ENCODE data around the gene MTA3.

MTA3 gene

GRCh38 chr2:42791606-42792005 lies 223.2 kb downstream of the MTA3 start:
- DNase-seq = no peak

- peak; percentile 65 for DNase-seq
Observed at GRCh38 chr2:42792087-42792582, 223.7 kb downstream of the MTA3 start.

DNA sequence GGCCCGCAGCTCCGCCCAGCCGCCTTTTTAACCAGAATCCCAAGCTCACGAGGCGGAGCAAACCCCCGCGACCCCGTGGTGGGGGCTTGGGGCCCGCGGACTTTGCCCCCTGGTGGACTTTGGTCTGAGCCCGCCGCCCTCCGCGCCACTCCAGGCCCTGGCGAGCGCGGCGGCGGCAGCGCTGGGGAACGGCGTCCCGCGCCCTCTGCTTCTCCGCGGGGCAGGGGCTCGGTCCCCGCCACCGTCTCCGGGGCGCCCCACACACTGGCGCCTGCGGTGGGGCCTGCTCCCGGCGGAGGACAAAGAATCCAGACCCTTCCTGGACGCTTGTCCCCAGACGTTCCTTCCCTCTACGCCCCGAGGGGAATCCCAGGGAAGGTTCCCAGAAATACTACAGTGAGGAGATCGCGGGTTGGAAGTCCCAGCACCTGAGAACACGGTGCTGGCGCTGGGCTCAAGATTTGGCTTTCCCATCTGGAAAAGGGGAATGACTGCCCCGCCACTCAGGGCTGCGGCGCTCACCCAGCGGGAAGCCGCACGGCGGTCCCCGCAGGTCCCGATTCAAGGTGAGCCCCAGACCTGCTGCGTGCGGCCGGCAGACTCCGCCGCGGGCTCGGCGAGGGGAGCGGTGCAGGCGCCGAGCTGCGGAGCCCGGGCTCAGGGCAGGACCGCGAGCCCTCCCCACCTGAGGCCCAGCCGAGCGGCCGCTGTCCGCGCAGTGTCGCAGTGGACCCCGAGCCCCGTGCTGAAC lies 224.3 kb downstream of the MTA3 start, which contains the start of gene HAAO:
TSS of gene HAAO (minus strand) at position 1 of the 751 bp plus-strand sequence. CDS start 47 bp downstream, outside the sequence.
- peak; percentile 45 for DNase-seq

DNA sequence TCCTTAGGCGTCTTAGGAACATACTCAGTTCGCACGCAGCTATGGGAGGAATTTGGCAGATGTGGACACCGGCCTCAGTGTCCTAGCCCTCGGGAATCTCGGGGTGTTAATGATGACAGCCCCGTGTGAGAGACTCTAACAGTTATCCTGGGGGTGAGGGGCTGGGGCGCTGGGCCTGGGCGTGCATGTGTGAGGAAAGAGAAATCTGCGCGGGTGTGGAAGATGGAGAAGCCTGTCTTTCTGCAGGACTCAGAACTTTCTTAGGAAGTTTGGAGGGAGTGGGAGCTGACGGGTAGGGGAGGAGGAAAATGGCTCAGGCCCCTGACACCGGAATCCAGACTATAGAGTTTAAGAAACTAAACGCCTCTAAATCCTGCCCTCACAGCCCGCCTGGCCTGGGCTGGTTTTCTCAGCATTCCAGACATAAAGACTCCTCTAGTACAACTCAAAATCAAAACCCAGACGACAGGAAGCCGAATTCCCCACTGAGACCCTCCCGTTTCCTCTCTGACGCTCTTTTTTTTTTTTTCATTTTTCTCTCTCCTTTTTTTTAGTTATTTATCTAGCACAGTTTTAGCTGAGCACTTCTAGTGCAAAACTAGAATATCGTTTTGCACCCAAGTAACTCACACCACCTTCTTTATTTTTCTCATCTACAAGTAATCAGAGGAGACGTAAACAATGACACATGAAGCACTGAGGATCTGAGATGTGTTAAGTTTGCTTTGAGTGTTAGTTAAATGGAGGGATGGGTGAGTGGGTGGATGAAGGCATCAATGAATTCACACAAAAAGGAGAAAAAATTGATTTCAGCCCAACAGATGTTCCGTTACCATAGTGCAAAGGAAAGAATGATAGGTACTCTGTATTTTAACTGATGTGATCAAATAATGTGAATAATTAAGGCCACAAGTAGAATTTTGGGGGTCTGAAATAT lies 225.2 kb downstream of the MTA3 start:
- DNase-seq = no peak

DNA sequence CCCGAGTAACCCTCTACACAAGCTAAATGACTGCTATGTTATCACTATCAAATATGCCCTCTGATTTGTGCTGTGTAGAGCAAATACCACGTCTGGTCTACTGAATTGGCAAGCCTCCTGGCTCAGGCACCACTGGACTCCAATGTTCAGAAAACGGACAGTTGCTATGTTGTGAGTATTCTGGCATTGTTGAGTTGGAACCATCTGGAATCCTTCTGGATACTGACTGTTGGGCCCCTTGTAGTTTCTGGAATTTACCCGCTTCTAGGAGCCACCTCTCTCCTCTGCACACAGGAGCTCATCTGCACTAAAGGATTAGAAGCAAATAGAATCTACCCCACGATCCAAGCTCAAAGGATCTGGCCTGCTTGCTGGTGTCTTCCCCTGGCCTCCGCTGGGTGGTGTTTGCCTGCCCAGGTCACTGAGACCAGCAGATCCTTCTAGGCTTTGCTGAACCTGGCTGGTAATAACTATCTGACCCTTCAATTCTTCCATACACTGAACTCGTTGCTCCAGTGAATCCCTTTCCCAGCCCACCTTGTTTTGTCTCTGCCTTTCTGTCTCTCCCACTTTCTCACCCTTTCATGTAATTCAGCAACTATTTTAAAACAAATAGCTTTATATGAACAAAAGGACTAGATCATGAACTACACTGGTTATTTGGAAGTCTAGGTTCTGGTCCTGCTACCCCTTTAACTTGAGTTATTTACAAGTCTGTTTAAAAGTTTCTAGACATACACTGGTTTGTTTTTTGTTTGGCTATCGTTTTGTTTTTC lies 226.0 kb downstream of the MTA3 start:
- DNase-seq = no peak

GRCh38 chr2:42795275-42795674 lies 226.8 kb downstream of the MTA3 start:
- no peak for DNase-seq

GRCh38 chr2:42795841-42796301 lies 227.4 kb downstream of the MTA3 start:
- peak; percentile 31 for DNase-seq

- DNase-seq = no peak
Observed at GRCh38 chr2:42796427-42797248, 228.2 kb downstream of the MTA3 start.

DNA sequence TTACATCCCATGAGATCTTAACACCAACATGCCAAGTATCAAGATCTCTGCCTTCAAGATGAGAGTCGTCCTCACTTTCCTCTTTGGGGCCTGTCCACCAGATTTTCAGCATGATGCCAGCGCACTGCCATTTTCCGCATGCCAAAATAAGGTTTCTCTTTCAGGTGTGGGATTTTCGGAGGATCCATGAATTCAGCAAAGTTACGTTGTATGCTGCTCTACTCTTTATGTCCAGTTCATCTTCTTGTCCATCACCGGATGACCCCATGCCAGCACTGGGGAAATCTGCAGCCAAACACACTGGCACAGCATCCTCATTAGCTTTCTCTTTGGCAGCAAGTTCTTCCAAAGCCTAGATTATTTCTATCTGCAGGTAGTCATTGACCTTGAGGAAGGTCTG lies 228.8 kb downstream of the MTA3 start:
- DNase-seq = no peak

DNA sequence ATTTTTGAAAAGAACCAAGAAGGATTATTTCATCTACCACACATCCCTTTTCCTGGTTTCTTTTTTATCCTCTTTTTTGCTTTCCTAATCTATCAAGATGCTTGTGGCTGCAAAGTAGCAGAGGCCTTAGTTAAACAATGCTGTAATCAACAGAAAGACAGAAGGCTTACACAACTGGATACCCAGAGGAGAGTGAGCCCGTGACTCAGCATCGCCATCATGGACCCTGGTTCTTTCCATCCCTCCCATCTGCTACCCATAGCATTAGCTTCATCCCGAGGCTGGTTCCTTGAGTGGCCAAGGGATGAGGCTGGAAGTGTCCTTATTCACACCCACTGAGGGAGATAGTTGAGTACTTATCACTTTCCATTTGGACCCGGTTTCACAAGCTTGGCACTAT lies 231.4 kb downstream of the MTA3 start:
- no peak for DNase-seq

DNA sequence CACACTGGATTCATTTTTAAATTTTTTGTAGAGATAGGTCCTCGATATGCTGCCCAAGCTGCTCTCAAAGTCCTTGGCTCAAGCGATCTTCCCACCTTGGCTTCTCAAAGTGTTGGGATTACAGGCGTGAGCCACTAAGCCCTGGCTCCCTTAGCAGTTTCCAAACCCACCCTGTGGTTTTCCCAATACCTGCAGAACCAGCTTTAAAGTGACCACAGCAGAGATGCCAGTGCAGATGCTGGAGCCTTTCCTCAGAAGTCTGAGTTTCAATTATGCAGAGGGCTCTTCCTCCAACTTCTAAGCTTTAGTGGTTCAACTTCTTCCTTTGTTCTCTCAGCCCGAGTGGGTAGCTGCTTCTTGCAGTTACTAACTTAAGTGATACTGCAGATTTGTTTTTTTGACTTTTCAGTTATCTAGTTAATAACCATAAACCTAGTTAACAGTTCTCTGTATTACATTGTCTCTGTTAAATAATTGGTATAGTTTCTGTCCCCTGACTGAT lies 232.1 kb downstream of the MTA3 start:
- DNase-seq = no peak

GRCh38 chr2:42800981-42801380 lies 232.5 kb downstream of the MTA3 start:
- DNase-seq = no peak

DNA sequence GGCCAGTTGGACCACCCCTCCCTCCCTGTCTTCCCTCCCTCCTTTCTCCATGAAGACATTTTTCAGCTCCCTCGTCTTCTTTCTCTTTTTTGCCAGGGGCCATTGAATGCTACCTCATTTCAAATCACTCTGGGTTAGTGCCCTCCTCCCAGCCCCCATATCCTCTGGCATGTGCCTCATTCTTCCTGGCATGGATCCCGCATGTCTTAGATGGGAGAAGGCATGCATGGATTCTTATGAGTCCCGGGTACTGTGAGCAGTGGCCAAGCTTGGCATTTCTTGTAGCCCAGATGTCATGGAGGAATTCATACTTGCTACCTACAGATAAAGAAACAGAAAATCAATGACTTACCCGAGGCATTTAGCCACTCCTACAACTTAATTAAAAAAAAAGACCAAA lies 232.9 kb downstream of the MTA3 start:
- DNase-seq = no peak

DNA sequence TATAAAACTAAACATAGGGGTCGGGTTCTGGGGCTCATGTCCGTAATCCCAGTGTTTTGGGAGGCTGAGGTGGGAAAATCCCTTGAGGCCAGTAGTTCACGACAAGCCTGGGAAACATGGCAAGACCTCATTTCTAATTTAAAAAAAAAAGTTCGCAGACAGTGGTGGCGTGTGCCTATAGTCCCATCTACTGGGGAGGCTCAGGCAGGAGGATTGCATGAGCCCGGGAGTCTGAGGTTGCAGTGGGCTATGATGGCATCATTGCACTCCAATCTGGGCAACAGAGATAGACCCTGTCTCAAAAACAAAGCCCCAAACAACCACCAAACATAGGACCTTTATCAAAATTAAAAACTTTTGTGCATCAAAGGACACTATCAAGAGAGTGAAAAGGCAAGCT lies 233.7 kb downstream of the MTA3 start:
- no peak for DNase-seq

DNA sequence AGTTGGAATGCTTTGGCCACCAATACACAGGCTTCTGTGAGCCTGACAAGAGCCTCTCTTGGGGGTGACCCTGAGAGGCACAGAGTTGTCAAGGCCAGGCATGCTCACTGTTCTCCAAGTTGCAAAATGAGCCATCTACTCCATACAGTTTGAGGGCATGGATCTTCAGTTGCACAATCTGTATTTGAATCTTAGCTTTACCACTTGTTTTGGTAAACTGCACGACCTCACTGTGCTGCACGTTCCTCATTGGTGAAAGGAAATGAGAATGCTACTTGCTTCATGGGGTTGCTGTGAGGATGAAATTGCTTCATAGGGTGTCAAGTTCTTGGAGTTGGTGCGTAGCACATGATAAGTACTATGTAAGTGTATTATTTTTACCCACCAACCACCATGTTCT lies 235.9 kb downstream of the MTA3 start:
- DNase-seq = peak; percentile 87

- no peak for DNase-seq
Observed at GRCh38 chr2:42804891-42805290, 236.5 kb downstream of the MTA3 start.

Measured in inflammatory macrophage treated with lipopolysaccharide for 4 hours (primary cell).